Measurements from ENCODE around the gene PLD5.
"Not testable (repeated sequence)": the region's sequence is repeated elsewhere in the genome, so short reads cannot be mapped to it uniquely, and the experiment has no call there.

Gene PLD5

GRCh38 chr1:242206994-242207393 lies 317.5 kb downstream of the PLD5 start:
- no peak for DNase-seq

GRCh38 chr1:242205622-242206489 lies 318.6 kb downstream of the PLD5 start:
- no peak for DNase-seq

- no peak for DNase-seq
Measured at GRCh38 chr1:242203262-242203661, 321.2 kb downstream of the PLD5 start.

- no peak for DNase-seq
Measured at GRCh38 chr1:242201090-242201489, 323.4 kb downstream of the PLD5 start.

- DNase-seq = no peak
Measured at GRCh38 chr1:242199776-242200458, 324.6 kb downstream of the PLD5 start.

GRCh38 chr1:242197907-242198820 lies 326.3 kb downstream of the PLD5 start:
- DNase-seq = no peak

GRCh38 chr1:242196914-242197313 lies 327.6 kb downstream of the PLD5 start:
- no peak for DNase-seq

GRCh38 chr1:242196101-242196500 lies 328.4 kb downstream of the PLD5 start:
- DNase-seq = no peak

- no peak for DNase-seq
Measured at GRCh38 chr1:242189591-242189990, 334.9 kb downstream of the PLD5 start.

GRCh38 chr1:242187816-242188215 lies 336.7 kb downstream of the PLD5 start:
- DNase-seq = no peak

- DNase-seq = no peak
Measured at GRCh38 chr1:242187171-242187570, 337.3 kb downstream of the PLD5 start.

- DNase-seq = no peak
Measured at GRCh38 chr1:242185731-242186130, 338.8 kb downstream of the PLD5 start.

- DNase-seq = no peak
Measured at GRCh38 chr1:242184955-242185354, 339.5 kb downstream of the PLD5 start.

GRCh38 chr1:242179767-242180166 lies 344.7 kb downstream of the PLD5 start:
- DNase-seq = not testable (repeated sequence)

- no peak for DNase-seq
Measured at GRCh38 chr1:242178924-242179708, 345.4 kb downstream of the PLD5 start.

- DNase-seq = no peak
Measured at GRCh38 chr1:242178436-242178835, 346.1 kb downstream of the PLD5 start.

- DNase-seq = no peak
Measured at GRCh38 chr1:242162140-242162539, 362.4 kb downstream of the PLD5 start.

- no peak for DNase-seq
Measured at GRCh38 chr1:242147096-242147976, 377.2 kb downstream of the PLD5 start.

- no peak for DNase-seq
Measured at GRCh38 chr1:242146652-242147051, 377.8 kb downstream of the PLD5 start.

GRCh38 chr1:242140836-242141235 lies 383.7 kb downstream of the PLD5 start:
- no peak for DNase-seq

- DNase-seq = no peak
Measured at GRCh38 chr1:242139986-242140385, 384.5 kb downstream of the PLD5 start.

Data from GDM1 (cell line).